ENCODE measurements around the gene ING3. TPM values are rescaled to one million over a fixed set of nuclear protein-coding genes. Genes with fewer than 3 reads are reported as not detected.

Gene ING3
- polyA plus RNA-seq, 1 donor (not counting 4 experiments of a cell fraction or from before 2014, with no cell fraction given), result 9.0 TPM

DNA sequence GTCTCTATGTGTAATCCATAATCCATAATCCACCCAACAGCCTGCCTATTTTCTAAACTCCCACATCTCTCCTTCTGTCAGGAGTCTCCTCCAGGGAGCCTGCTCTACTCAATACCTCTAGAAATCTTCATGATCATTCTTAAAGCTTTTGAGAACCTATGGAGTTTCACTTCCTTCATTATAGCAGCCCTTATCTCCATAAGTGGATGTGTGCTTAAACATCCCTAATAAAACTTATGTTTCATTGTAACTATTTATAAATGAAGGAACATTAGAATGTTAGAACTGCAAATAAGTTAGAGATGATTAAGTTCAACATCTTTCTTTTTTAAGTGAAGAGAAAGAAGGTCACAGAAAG is 46.4 kb downstream of the ING3 start:
- no peaks in the 10 kb centered on the region for H3K79me2 ChIP-seq (ENCODE audit: control insufficient read depth, insufficient read depth, low read length)
- no peaks in the 10 kb centered on the region for H3K9me1 ChIP-seq (ENCODE audit: control insufficient read depth, extremely low read depth, insufficient read depth, low read length)
- dilution Hi-C loops (cut with MboI; ENCODE audit: extremely low pct_ligation_motif_present, low sequenced_read_pairs), result no loop called here
- H3K4me3 ChIP-seq (ENCODE audit: control insufficient read depth in 2 of 3, extremely low read depth in 1 of 3, insufficient read depth in 2 of 3, low read depth in 1 of 3, low read length in 3 of 3), result no peak overlapping the region
- H3K4me2 ChIP-seq (ENCODE audit: control insufficient read depth, extremely low read depth, insufficient read depth, low read depth, low read length), result no peak overlapping the region
- no peaks in the 10 kb centered on the region for H3K36me3 ChIP-seq (ENCODE audit: control insufficient read depth in 2 of 2, extremely low read depth in 1 of 2, insufficient read depth in 2 of 2, low read length in 2 of 2)
- peaks cover 7% of the 10 kb centered on the region for H3K4me1 ChIP-seq (ENCODE audit: control insufficient read depth, extremely low read depth, insufficient read depth, low read length)
- no peaks in the 10 kb centered on the region for H4K20me1 ChIP-seq (ENCODE audit: control insufficient read depth, extremely low read depth, insufficient read depth, low read length)
- no peak overlapping the region for H3K27ac ChIP-seq (ENCODE audit: control insufficient read depth, insufficient read depth, low read length)
- no peak for TF ChIP-seq EZH2 (IDR thresholded peaks at IDR 0.05; ENCODE audit: low read length)
- TF ChIP-seq, protein P1, sequence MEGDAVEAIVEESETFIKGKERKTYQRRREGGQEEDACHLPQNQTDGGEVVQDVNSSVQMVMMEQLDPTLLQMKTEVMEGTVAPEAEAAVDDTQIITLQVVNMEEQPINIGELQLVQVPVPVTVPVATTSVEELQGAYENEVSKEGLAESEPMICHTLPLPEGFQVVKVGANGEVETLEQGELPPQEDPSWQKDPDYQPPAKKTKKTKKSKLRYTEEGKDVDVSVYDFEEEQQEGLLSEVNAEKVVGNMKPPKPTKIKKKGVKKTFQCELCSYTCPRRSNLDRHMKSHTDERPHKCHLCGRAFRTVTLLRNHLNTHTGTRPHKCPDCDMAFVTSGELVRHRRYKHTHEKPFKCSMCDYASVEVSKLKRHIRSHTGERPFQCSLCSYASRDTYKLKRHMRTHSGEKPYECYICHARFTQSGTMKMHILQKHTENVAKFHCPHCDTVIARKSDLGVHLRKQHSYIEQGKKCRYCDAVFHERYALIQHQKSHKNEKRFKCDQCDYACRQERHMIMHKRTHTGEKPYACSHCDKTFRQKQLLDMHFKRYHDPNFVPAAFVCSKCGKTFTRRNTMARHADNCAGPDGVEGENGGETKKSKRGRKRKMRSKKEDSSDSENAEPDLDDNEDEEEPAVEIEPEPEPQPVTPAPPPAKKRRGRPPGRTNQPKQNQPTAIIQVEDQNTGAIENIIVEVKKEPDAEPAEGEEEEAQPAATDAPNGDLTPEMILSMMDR (optimal IDR thresholded peaks at IDR 0.05 in 1 of 3, IDR thresholded peaks at IDR 0.05 in 1 of 3, conservative IDR thresholded peaks at IDR 0.05 in 1 of 3; ENCODE audit: extremely low read depth in 1 of 3, insufficient read depth in 2 of 3, low read length in 3 of 3), result no peak
- H3K9me3 ChIP-seq (ENCODE audit: control insufficient read depth, low read depth, low read length), result no peaks in the 10 kb centered on the region
- no peak overlapping the region for H3K9ac ChIP-seq (ENCODE audit: control insufficient read depth, extremely low read depth, insufficient read depth, low read length)
- DNase-seq (ENCODE audit: low read depth, low spot score) (no peak), FAIRE-seq (no peak)
- H3K27me3 ChIP-seq (ENCODE audit: control insufficient read depth, extremely low read depth, insufficient read depth, low read length), result no peaks in the 10 kb centered on the region
- no peak overlapping the region for H2AFZ ChIP-seq (ENCODE audit: control insufficient read depth, low read length)

DNA sequence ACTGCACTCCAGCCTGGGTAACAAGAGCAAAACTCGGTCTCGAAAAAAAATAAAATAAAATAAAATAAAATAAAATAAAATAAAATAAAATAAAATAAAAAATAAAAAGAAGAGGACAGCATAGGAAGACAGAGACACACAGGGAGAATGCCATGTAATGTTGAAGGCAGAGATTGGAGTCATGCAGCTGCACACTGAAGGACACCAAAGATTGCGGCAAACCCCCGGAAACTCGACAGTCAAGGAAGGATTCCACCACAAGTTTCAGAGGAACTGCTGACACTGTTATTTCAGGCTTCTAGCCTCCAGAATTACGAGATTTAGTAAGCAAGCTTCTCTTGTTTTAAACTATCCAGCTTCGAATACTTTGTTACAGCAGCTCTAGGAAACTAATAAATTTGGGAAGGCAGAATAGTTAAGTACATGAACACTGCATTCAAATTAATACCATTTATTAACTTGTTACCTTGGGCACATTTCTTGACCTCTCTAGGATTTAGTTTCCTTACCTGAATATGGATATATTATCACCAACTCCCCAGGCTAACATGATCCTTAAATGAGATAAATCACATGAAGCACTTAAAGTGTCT is 47.4 kb downstream of the ING3 start:
- no peaks in the 10 kb centered on the region for H3K9me1 ChIP-seq (ENCODE audit: control insufficient read depth, extremely low read depth, insufficient read depth, low read length)
- H3K79me2 ChIP-seq (ENCODE audit: control insufficient read depth, insufficient read depth, low read length), result no peaks in the 10 kb centered on the region
- H3K9me3 ChIP-seq (ENCODE audit: control insufficient read depth, low read depth, low read length), result no peaks in the 10 kb centered on the region
- dilution Hi-C loops (cut with MboI; ENCODE audit: extremely low pct_ligation_motif_present, low sequenced_read_pairs), result no loop called here
- no peak overlapping the region for H3K27ac ChIP-seq (ENCODE audit: control insufficient read depth, insufficient read depth, low read length)
- TF ChIP-seq, protein P1 (optimal IDR thresholded peaks at IDR 0.05 in 1 of 3, IDR thresholded peaks at IDR 0.05 in 1 of 3, conservative IDR thresholded peaks at IDR 0.05 in 1 of 3; ENCODE audit: extremely low read depth in 1 of 3, insufficient read depth in 2 of 3, low read length in 3 of 3), result no peak
- TF ChIP-seq EZH2 (IDR thresholded peaks at IDR 0.05; ENCODE audit: low read length), result no peak
- no peaks in the 10 kb centered on the region for H4K20me1 ChIP-seq (ENCODE audit: control insufficient read depth, extremely low read depth, insufficient read depth, low read length)
- no peak overlapping the region for H3K4me3 ChIP-seq (ENCODE audit: control insufficient read depth in 2 of 3, extremely low read depth in 1 of 3, insufficient read depth in 2 of 3, low read depth in 1 of 3, low read length in 3 of 3)
- no peaks in the 10 kb centered on the region for H3K27me3 ChIP-seq (ENCODE audit: control insufficient read depth, extremely low read depth, insufficient read depth, low read length)
- H2AFZ ChIP-seq (ENCODE audit: control insufficient read depth, low read length), result no peak overlapping the region
- H3K4me2 ChIP-seq (ENCODE audit: control insufficient read depth, extremely low read depth, insufficient read depth, low read depth, low read length), result no peak overlapping the region
- H3K9ac ChIP-seq (ENCODE audit: control insufficient read depth, extremely low read depth, insufficient read depth, low read length), result no peak overlapping the region
- H3K36me3 ChIP-seq (ENCODE audit: control insufficient read depth in 2 of 2, extremely low read depth in 1 of 2, insufficient read depth in 2 of 2, low read length in 2 of 2), result no peaks in the 10 kb centered on the region
- DNase-seq (ENCODE audit: low read depth, low spot score) (no peak), FAIRE-seq (no peak)
- H3K4me1 ChIP-seq (ENCODE audit: control insufficient read depth, extremely low read depth, insufficient read depth, low read length), result peaks cover 7% of the 10 kb centered on the region

Measured in keratinocyte (primary cell).